GM12878 (cell line): ENCODE data around the gene PRDM8. TPM values are rescaled to one million over a fixed set of nuclear protein-coding genes. Genes with fewer than 3 reads are reported as not detected.
A peak's percentile ranks its signal among the peaks of the same experiment; 100 is the strongest.

ENCODE experiments used
- ATF2 ChIP-seq: IDR thresholded peaks from 2 replicates; pipeline ENCODE4 v1.6.1; 2012; ENCODE audit warnings: low read length, inconsistent platforms
- BACH1 ChIP-seq: fragments of 450-650 bp; IDR thresholded peaks from 2 replicates; pipeline ENCODE4 v1.6.1; 2017; ENCODE audit warnings: mild to moderate bottlenecking, borderline replicate concordance
- EED ChIP-seq: sonication (generic); IDR thresholded peaks from 2 replicates; pipeline ENCODE4 v1.6.1; 2016; ENCODE audit warnings: antibody characterized with exemption, low read depth
- FOXK2 ChIP-seq: fragments of 450-650 bp; IDR thresholded peaks from 2 replicates; pipeline ENCODE4 v1.6.1; 2017; ENCODE audit warnings: mild to moderate bottlenecking, moderate library complexity
- GATAD2B ChIP-seq: fragments of 450-650 bp; conservative IDR thresholded peaks from 2 replicates; pipeline ENCODE4 v1.6.1; 2017; ENCODE audit warnings: low read depth, mild to moderate bottlenecking, moderate library complexity
- IKZF2 ChIP-seq, 2 experiments: fragments of 450-650 bp; IDR thresholded peaks; 2 replicates each; pipeline ENCODE4 v1.6.1; 2017; ENCODE audit warnings: mild to moderate bottlenecking in 2 of 2, moderate library complexity in 2 of 2
- IRF4 ChIP-seq: IDR thresholded peaks from 2 replicates; pipeline ENCODE4 v1.6.1; 2011; ENCODE audit warnings: low read depth, low read length
- LARP7 ChIP-seq: fragments of 450-650 bp; IDR thresholded peaks from 2 replicates; pipeline ENCODE4 v1.6.1; 2017; ENCODE audit warnings: mild to moderate bottlenecking
- MEF2B ChIP-seq: fragments of 450-650 bp; IDR thresholded peaks from 2 replicates; pipeline ENCODE4 v1.6.1; 2018; ENCODE audit warnings: mild to moderate bottlenecking, moderate library complexity; ENCODE audit not compliant: partially characterized antibody, poor library complexity, severe bottlenecking
- NBN ChIP-seq: fragments of 450-650 bp; IDR thresholded peaks from 2 replicates; pipeline ENCODE4 v1.6.1; 2016
- NFIC ChIP-seq: IDR thresholded peaks from 2 replicates; pipeline ENCODE4 v1.6.1; 2012; ENCODE audit warnings: low read depth, mild to moderate bottlenecking, inconsistent platforms, low read length, moderate library complexity
- NFYB ChIP-seq: IDR thresholded peaks from 2 replicates; pipeline ENCODE4 v1.6.1; 2011; ENCODE audit warnings: low read depth, mild to moderate bottlenecking, low read length, improper control_type of control experiment, moderate library complexity; ENCODE audit not compliant: insufficient read depth
- PAX5 ChIP-seq: IDR thresholded peaks from 2 replicates; pipeline ENCODE4 v1.6.1; 2011; ENCODE audit warnings: low read depth, low read length, borderline replicate concordance
- PKNOX1 ChIP-seq: fragments of 450-650 bp; IDR thresholded peaks from 2 replicates; pipeline ENCODE4 v1.6.1; 2016; ENCODE audit warnings: mild to moderate bottlenecking
- POU2F2 ChIP-seq: IDR thresholded peaks from 3 replicates; pipeline ENCODE4 v1.6.1; 2011; ENCODE audit warnings: low read depth, mild to moderate bottlenecking, low read length, borderline replicate concordance
- RELB ChIP-seq: fragments of 450-650 bp; IDR thresholded peaks from 2 replicates; pipeline ENCODE4 v1.6.1; 2017; ENCODE audit warnings: low read depth, mild to moderate bottlenecking, moderate library complexity
- RUNX3 ChIP-seq: IDR thresholded peaks from 2 replicates; pipeline ENCODE4 v1.6.1; 2012; ENCODE audit warnings: low read length, inconsistent platforms
- SIX5 ChIP-seq: IDR thresholded peaks from 2 replicates; pipeline ENCODE4 v1.6.1; 2011; ENCODE audit warnings: mild to moderate bottlenecking, low read depth, low read length, moderate library complexity; ENCODE audit not compliant: severe bottlenecking
- SKIL ChIP-seq: fragments of 450-650 bp; IDR thresholded peaks from 2 replicates; pipeline ENCODE4 v1.6.1; 2017; ENCODE audit warnings: mild to moderate bottlenecking, low read depth, inconsistent platforms; ENCODE audit not compliant: poor library complexity, severe bottlenecking
- SMC3 ChIP-seq: IDR thresholded peaks from 2 replicates; pipeline ENCODE4 v1.6.1; 2011; ENCODE audit warnings: low read length, improper control_type of control experiment, borderline replicate concordance
- ZBED1 ChIP-seq: IDR thresholded peaks from 2 replicates; pipeline ENCODE4 v1.6.1; 2016; ENCODE audit warnings: borderline replicate concordance
- ZBTB11 ChIP-seq: fragments of 450-650 bp; formaldehyde crosslinking; IDR thresholded peaks from 2 replicates; pipeline ENCODE4 v1.5.0; 2022; ENCODE audit warnings: mild to moderate bottlenecking, missing genetic modification characterization
- ZSCAN29 ChIP-seq: fragments of 450-650 bp; IDR thresholded peaks from 2 replicates; pipeline ENCODE4 v1.6.1; 2017; ENCODE audit warnings: mild to moderate bottlenecking, moderate library complexity
- polyA plus RNA-seq, 11 experiments: library from polyadenylated mRNA; depleted of rRNA in 4 of 11; unstranded in 6 of 11; stranded (reverse) in 5 of 11; fragments of >200 nt; fragmentation: Nextera tagmentation in 4 of 11; fragmentation: Illumina TruSeq in 1 of 11; extraction: Ambion mirVana in 4 of 11; extraction: Trizol in 1 of 11; gene quantifications; 1 replicate in 1 of 11; 2 replicates in 10 of 11; pipeline versions ENCODE4 v1.2.1 to v1.2.3, GENCODE V29; 2011 to 2016; ENCODE audit warnings: inconsistent platforms in 2 of 11, missing spikeins in 2 of 11, low read depth in 1 of 11
- total RNA-seq, 4 experiments: library from RNA; depleted of rRNA in 3 of 4; stranded (reverse); fragments of >200 nt in 3 of 4; fragmentation: Illumina TruSeq in 1 of 4; extraction: Trizol in 1 of 4; gene quantifications; 2 replicates each; pipeline versions ENCODE4 v1.2.1 to v1.2.3, GENCODE V29; 2013 to 2021

Gene PRDM8
- total and polyA plus RNA-seq, 10 of the 15 experiments (the other 5 are each of a cell fraction or from before 2014, with no cell fraction given), result 0.09 to 1.6 (median 0.40) TPM

- peak; percentile 94 for TF ChIP-seq POU2F2
- no peak for TF ChIP-seq NFYB
- 0 out of 2 replicates have a peak, but pooled peaks have one; percentile 44 for TF ChIP-seq PAX5
- peak; percentile 92 for TF ChIP-seq EED
- peak; percentile 90 for TF ChIP-seq RUNX3
- peak; percentile 56 for TF ChIP-seq SKIL
- TF ChIP-seq BACH1, result peak; percentile 78; the same call in 1 of the 2 replicates
- peak; percentile 82 for TF ChIP-seq ATF2
- peak; percentile 48; the same call in 1 of the 2 replicates for TF ChIP-seq ZBED1
- no peak for TF ChIP-seq SMC3
- peak; percentile 85 for TF ChIP-seq MEF2B
- TF ChIP-seq SIX5, result no peak
- TF ChIP-seq FOXK2, result no peak
- peak; percentile 90 for TF ChIP-seq NFIC
- TF ChIP-seq LARP7, result no peak
- peak; percentile 86; the same call in 1 of the 2 replicates for TF ChIP-seq RELB
- 0 out of 2 replicates have a peak, but pooled peaks have one; percentile 3 for TF ChIP-seq ZSCAN29
- TF ChIP-seq ZBTB11 (CRISPR knock-in tag), result no peak
- TF ChIP-seq IKZF2 (IDR thresholded peaks at IDR 0.05), result peak; percentile 98
- TF ChIP-seq PKNOX1, result peak; percentile 87
- no peak; the same call in none of the 2 replicates for TF ChIP-seq NBN
- peak; percentile 61; the same call in 1 of the 2 replicates for TF ChIP-seq IRF4
- TF ChIP-seq GATAD2B, result no peak; the same call in 1 of the 2 replicates
Observed at GRCh38 chr4:80229590-80229989, 32.3 kb downstream of the PRDM8 start (continued).
